Stomach (tissue), 9 donors: ENCODE measurements around the gene ENO3. TPM values are rescaled to one million over a fixed set of nuclear protein-coding genes. Genes with fewer than 3 reads are reported as not detected.

Experiments used
- DNase-seq, 2 donors: peaks; one replicate each; pipeline versions ENCODE4 v3.0.0 to v3.0.0-alpha.2; 2013 to 2019
- H3K27ac ChIP-seq, 5 donors: fragments of 200-600 bp in 4 of 5; sonication (generic) in 4 of 5; one replicate each; pipeline ENCODE4 v1.5.1; 2013 to 2019; ENCODE audit warnings: mild to moderate bottlenecking in 1 of 5, moderate library complexity in 1 of 5
- H3K27me3 ChIP-seq, 3 donors: fragments of 200-600 bp; sonication (generic); one replicate each; pipeline ENCODE4 v1.5.1; 2017 to 2019; ENCODE audit warnings: mixed run types in 1 of 3
- H3K36me3 ChIP-seq, 4 donors: fragments of 200-600 bp; sonication (generic); 1 replicate in 3 of 4; 2 replicates in 1 of 4; pipeline ENCODE4 v1.5.1; 2016 to 2019
- H3K4me1 ChIP-seq, 4 donors: fragments of 200-600 bp; sonication (generic); one replicate each; pipeline ENCODE4 v1.5.1; 2016 to 2019
- H3K4me3 ChIP-seq, 4 donors: fragments of 200-600 bp; sonication (generic) in 3 of 4; one replicate each; pipeline ENCODE4 v1.5.1; 2016 to 2019; ENCODE audit warnings: mild to moderate bottlenecking in 1 of 4
- H3K9me3 ChIP-seq, 4 donors: fragments of 200-600 bp; sonication (generic); one replicate each; pipeline ENCODE4 v1.5.1; 2016 to 2019
- CTCF ChIP-seq, 7 experiments: fragments of 450-650 bp in 4 of 7; fragments of 200-600 bp in 3 of 7; sonication (generic) in 3 of 7; IDR thresholded peaks; one replicate each; pipeline ENCODE4 v1.5.1; 2016 to 2019; ENCODE audit warnings: antibody characterized with exemption in 7 of 7, control low read depth in 2 of 7, mild to moderate bottlenecking in 1 of 7
- EP300 ChIP-seq: sonication (generic); formaldehyde crosslinking; IDR thresholded peaks from one replicate; pipeline ENCODE4 v1.6.1; 2017; ENCODE audit warnings: antibody characterized with exemption
- POLR2A ChIP-seq, 4 donors: fragments of 450-650 bp; IDR thresholded peaks; one replicate each; pipeline ENCODE4 v1.6.1; 2016; ENCODE audit warnings: antibody characterized with exemption in 4 of 4, control low read depth in 2 of 4, mild to moderate bottlenecking in 1 of 4, moderate library complexity in 1 of 4
- POLR2AphosphoS5 ChIP-seq, 3 donors: sonication (generic); formaldehyde crosslinking; IDR thresholded peaks; one replicate each; pipeline ENCODE4 v1.6.1; 2016; ENCODE audit warnings: antibody characterized with exemption in 3 of 3
- WGBS, 5 donors: extraction: QIAGEN DNeasy Blood & Tissue Kit in 3 of 5; methylation state at CpG; one replicate each; pipeline versions ENCODE4 v1.1.5 to v1.1.7; 2013 to 2018; 5-methylcytosine and 5-hydroxymethylcytosine counted together
- intact Hi-C: fragments of 100-400 bp; cut with DNase I; formaldehyde crosslinking; loops from one replicate; pipeline ENCODE4 v1.15.1; 2023; ENCODE audit warnings: low total_unique reads
- polyA plus RNA-seq, 3 donors: library from polyadenylated mRNA; stranded (reverse); fragments of 200-250 nt; gene quantifications; one replicate each; pipeline ENCODE4 v1.2.3, GENCODE V29; 2013
- small RNA-seq, 4 donors: library from RNA; depleted of rRNA; stranded (forward); fragments of <200 nt; gene quantifications; one replicate each; pipeline ENCODE3, GENCODE V24; 2016
- total RNA-seq, 5 donors: library from RNA; depleted of rRNA; stranded (reverse); fragments of >200 nt; gene quantifications; one replicate each; pipeline versions ENCODE4 v1.1.0 to v1.2.3, GENCODE V29; 2014 to 2016
- donor health status: healthy with polysubstance abuse.
- donor health status: Bipolar disorder and iron deficiency.
- donor health status: healthy.

The ENO3 gene
- total and polyA plus RNA-seq, 8 donors, result 1.8 to 12.1 (median 9.3) TPM; not detected in 1

- intact Hi-C loops, result no loop called here
- no peak overlapping the region for H3K4me3 ChIP-seq
- no peak for DNase-seq
- H3K27me3 ChIP-seq, result no peaks in the 10 kb centered on the region
- 91 to 94% (median 93%) methylated on average over 20 of the region's 20 CpGs for WGBS, 5 donors
- H3K9me3 ChIP-seq, result no peaks in the 10 kb centered on the region
- no peak overlapping the region for H3K27ac ChIP-seq
- H3K36me3 ChIP-seq, result peaks cover 64 to 69% (median 68%) of the 10 kb centered on the region in 4 donors
- H3K4me1 ChIP-seq, result peaks cover 20 to 27% (median 24%) of the 10 kb centered on the region in 4 donors
- no peak for TF ChIP-seq CTCF (IDR thresholded peaks at IDR 0.05)
- no peak for TF ChIP-seq POLR2A (IDR thresholded peaks at IDR 0.05)
- no peak for TF ChIP-seq POLR2AphosphoS5 (IDR thresholded peaks at IDR 0.05)
- TF ChIP-seq EP300, result no peak
Observed at GRCh38 chr17:5002121-5002788, 51.3 kb downstream of the ENO3 start.

- intact Hi-C loops, result no loop called here
- Histone ChIP-seq H3K27me3 (no peaks in the 10 kb centered on the region), H3K4me3 (no peak overlapping the region), H3K36me3 (peaks cover 74 to 80% (median 79%) of the 10 kb centered on the region in 4 donors), H3K27ac (no peak overlapping the region), H3K9me3 (no peaks in the 10 kb centered on the region), H3K4me1 (peaks cover 20 to 27% (median 23%) of the 10 kb centered on the region in 4 donors)
- TF ChIP-seq EP300 (no peak), POLR2A (IDR thresholded peaks at IDR 0.05) (no peak), POLR2AphosphoS5 (IDR thresholded peaks at IDR 0.05) (no peak), CTCF (IDR thresholded peaks at IDR 0.05) (no peak)
- WGBS, 5 donors, result 89 to 94% (median 94%) methylated on average over 18 of the region's 18 CpGs
- DNase-seq, result no peak
Observed at GRCh38 chr17:5003214-5003867, 52.4 kb downstream of the ENO3 start.

Small RNA genes lying within 50 kb of the gene (small RNA-seq; reads per million reads assigned to genes)
- gene MIR6864 (0 to 0.27 (median 0) reads per million in 4 donors), gene MIR6865 (0 to 1.6 (median 0) reads per million in 4 donors)

Other genes with a start within 250 kb of the ENO3 start
- 10 to 100 TPM in 4 of 5 donors, 1 to 10 TPM in 1; 8.0 to 75.6 (median 22.4) TPM for gene PELP1, start 247.0 kb upstream of the ENO3 start, total RNA-seq
- gene PELP1, start 247.0 kb upstream of the ENO3 start, polyA plus RNA-seq, result 10 to 100 TPM; 13.1 to 21.7 (median 21.1) TPM
- gene ARRB2, start 240.5 kb upstream of the ENO3 start, total RNA-seq, result 100 to 1,000 TPM in 1 of 5 donors, 10 to 100 TPM in 4; 18.7 to 157 (median 36.6) TPM
- gene ARRB2, start 240.5 kb upstream of the ENO3 start, polyA plus RNA-seq, result 10 to 100 TPM; 22.2 to 42.6 (median 39.3) TPM
- gene MED11, start 219.7 kb upstream of the ENO3 start, total RNA-seq, result 10 to 100 TPM in 3 of 5 donors, 1 to 10 TPM in 2; 3.8 to 81.7 (median 22.0) TPM
- gene MED11, start 219.7 kb upstream of the ENO3 start, polyA plus RNA-seq, result 10 to 100 TPM; 42.2 to 49.9 (median 42.4) TPM
- gene ZMYND15, start 211.3 kb upstream of the ENO3 start, total RNA-seq, result 1 to 10 TPM in 2 of 5 donors, under 1 TPM in 1, not detected in 2; 0.43 to 3.1 (median 1.5) TPM
- 1 to 10 TPM in 2 of 3 donors, not detected in 1; 1.8 to 3.2 TPM for gene ZMYND15, start 211.3 kb upstream of the ENO3 start, polyA plus RNA-seq
- 10 to 100 TPM; 17.4 to 47.4 (median 30.9) TPM for gene CXCL16, start 211.2 kb upstream of the ENO3 start, total RNA-seq
- gene CXCL16, start 211.2 kb upstream of the ENO3 start, polyA plus RNA-seq, result 10 to 100 TPM; 13.7 to 37.6 (median 26.6) TPM
- gene TM4SF5, start 179.2 kb upstream of the ENO3 start, total RNA-seq, result 100 to 1,000 TPM in 1 of 5 donors, 1 to 10 TPM in 2, not detected in 2; 6.7 to 199 (median 9.5) TPM
- gene TM4SF5, start 179.2 kb upstream of the ENO3 start, polyA plus RNA-seq, result 1 to 10 TPM; 2.3 to 9.1 (median 6.1) TPM
- 1 to 10 TPM in 2 of 5 donors, not detected in 3; 1.5 to 2.3 TPM for gene VMO1, start 164.8 kb upstream of the ENO3 start, total RNA-seq
- 1 to 10 TPM; 1.4 to 3.0 (median 2.7) TPM for gene VMO1, start 164.8 kb upstream of the ENO3 start, polyA plus RNA-seq
- gene GLTPD2, start 162.2 kb upstream of the ENO3 start, total RNA-seq, result not detected
- under 1 TPM in 1 of 3 donors, not detected in 2; 0.15 TPM for gene GLTPD2, start 162.2 kb upstream of the ENO3 start, polyA plus RNA-seq
- gene PSMB6, start 155.0 kb upstream of the ENO3 start, total RNA-seq, result 100 to 1,000 TPM in 2 of 5 donors, 10 to 100 TPM in 3; 60.2 to 118 (median 80.5) TPM
- 100 to 1,000 TPM; 187 to 200 (median 187) TPM for gene PSMB6, start 155.0 kb upstream of the ENO3 start, polyA plus RNA-seq
- gene PLD2, start 144.0 kb upstream of the ENO3 start, total RNA-seq, result 100 to 1,000 TPM in 2 of 5 donors, 10 to 100 TPM in 3; 14.5 to 123 (median 34.1) TPM
- 10 to 100 TPM; 10.3 to 28.7 (median 10.8) TPM for gene PLD2, start 144.0 kb upstream of the ENO3 start, polyA plus RNA-seq
- gene MINK1, start 117.8 kb upstream of the ENO3 start, total RNA-seq, result 100 to 1,000 TPM in 1 of 5 donors, 10 to 100 TPM in 4; 40.9 to 230 (median 49.6) TPM
- gene MINK1, start 117.8 kb upstream of the ENO3 start, polyA plus RNA-seq, result 10 to 100 TPM; 24.6 to 57.1 (median 29.8) TPM
- gene C17orf107, start 51.6 kb upstream of the ENO3 start, total RNA-seq, result 1 to 10 TPM in 4 of 5 donors, not detected in 1; 1.4 to 6.6 (median 2.9) TPM
- gene C17orf107, start 51.6 kb upstream of the ENO3 start, polyA plus RNA-seq, result 1 to 10 TPM in 2 of 3 donors, under 1 TPM in 1; 0.75 to 3.2 (median 2.4) TPM
- gene CHRNE, start 48.0 kb upstream of the ENO3 start, total RNA-seq, result 1 to 10 TPM in 1 of 5 donors, under 1 TPM in 1, not detected in 3; 0.45 to 2.0 TPM
- 1 to 10 TPM in 1 of 3 donors, under 1 TPM in 2; 0.43 to 1.2 (median 0.93) TPM for gene CHRNE, start 48.0 kb upstream of the ENO3 start, polyA plus RNA-seq
- not detected for gene GP1BA, start 18.8 kb upstream of the ENO3 start, total RNA-seq
- gene GP1BA, start 18.8 kb upstream of the ENO3 start, polyA plus RNA-seq, result under 1 TPM in 1 of 3 donors, not detected in 2; 0.05 TPM
- gene SLC25A11, start 11.1 kb upstream of the ENO3 start, total RNA-seq, result 10 to 100 TPM; 25.2 to 73.5 (median 43.2) TPM
- gene SLC25A11, start 11.1 kb upstream of the ENO3 start, polyA plus RNA-seq, result 10 to 100 TPM; 29.1 to 45.6 (median 40.9) TPM
- gene RNF167, start 10.9 kb upstream of the ENO3 start, total RNA-seq, result 10 to 100 TPM in 4 of 5 donors, 1 to 10 TPM in 1; 8.8 to 57.1 (median 33.9) TPM
- gene RNF167, start 10.9 kb upstream of the ENO3 start, polyA plus RNA-seq, result 100 to 1,000 TPM in 2 of 3 donors, 10 to 100 TPM in 1; 73.3 to 134 (median 112) TPM
- 100 to 1,000 TPM; 218 to 690 (median 514) TPM for gene PFN1, start 2.6 kb upstream of the ENO3 start, total RNA-seq
- 100 to 1,000 TPM; 587 to 789 (median 610) TPM for gene PFN1, start 2.6 kb upstream of the ENO3 start, polyA plus RNA-seq
- gene SPAG7, start 16.7 kb downstream of the ENO3 start, total RNA-seq, result 100 to 1,000 TPM in 1 of 5 donors, 10 to 100 TPM in 4; 17.5 to 133 (median 51.8) TPM
- 10 to 100 TPM; 76.4 to 85.8 (median 78.5) TPM for gene SPAG7, start 16.7 kb downstream of the ENO3 start, polyA plus RNA-seq
- gene CAMTA2, start 36.6 kb downstream of the ENO3 start, total RNA-seq, result 100 to 1,000 TPM in 2 of 5 donors, 10 to 100 TPM in 2, 1 to 10 TPM in 1; 8.1 to 202 (median 82.1) TPM
- gene CAMTA2, start 36.6 kb downstream of the ENO3 start, polyA plus RNA-seq, result 10 to 100 TPM; 28.0 to 52.7 (median 41.4) TPM
- gene INCA1, start 46.4 kb downstream of the ENO3 start, total RNA-seq, result 1 to 10 TPM in 2 of 5 donors, not detected in 3; 1.3 to 6.1 TPM
- gene INCA1, start 46.4 kb downstream of the ENO3 start, polyA plus RNA-seq, result 1 to 10 TPM; 1.4 to 2.7 (median 1.6) TPM
- 100 to 1,000 TPM in 2 of 5 donors, 10 to 100 TPM in 3; 47.5 to 334 (median 94.8) TPM for gene KIF1C, start 46.8 kb downstream of the ENO3 start, total RNA-seq
- gene KIF1C, start 46.8 kb downstream of the ENO3 start, polyA plus RNA-seq, result 100 to 1,000 TPM in 1 of 3 donors, 10 to 100 TPM in 2; 33.4 to 130 (median 70.3) TPM
- gene SLC52A1, start 84.3 kb downstream of the ENO3 start, total RNA-seq, result not detected
- 1 to 10 TPM in 1 of 3 donors, not detected in 2; 1.0 TPM for gene SLC52A1, start 84.3 kb downstream of the ENO3 start, polyA plus RNA-seq
- gene ZFP3, start 127.3 kb downstream of the ENO3 start, total RNA-seq, result 10 to 100 TPM in 1 of 5 donors, 1 to 10 TPM in 4; 2.9 to 15.2 (median 6.6) TPM
- 1 to 10 TPM; 1.7 to 2.6 (median 1.7) TPM for gene ZFP3, start 127.3 kb downstream of the ENO3 start, polyA plus RNA-seq
- gene ZNF232, start 160.8 kb downstream of the ENO3 start, total RNA-seq, result 1 to 10 TPM in 4 of 5 donors, under 1 TPM in 1; 0.58 to 8.0 (median 7.5) TPM
- 10 to 100 TPM in 1 of 3 donors, 1 to 10 TPM in 2; 6.9 to 11.8 (median 7.0) TPM for gene ZNF232, start 160.8 kb downstream of the ENO3 start, polyA plus RNA-seq
- under 1 TPM in 2 of 5 donors, not detected in 3; 0.18 to 0.45 TPM for gene USP6, start 164.9 kb downstream of the ENO3 start, total RNA-seq
- gene USP6, start 164.9 kb downstream of the ENO3 start, polyA plus RNA-seq, result under 1 TPM in 1 of 3 donors, not detected in 2; 0.05 TPM
- gene ZNF594, start 240.7 kb downstream of the ENO3 start, total RNA-seq, result 10 to 100 TPM in 2 of 5 donors, 1 to 10 TPM in 3; 5.8 to 73.5 (median 10.0) TPM
- gene ZNF594, start 240.7 kb downstream of the ENO3 start, polyA plus RNA-seq, result 1 to 10 TPM in 1 of 3 donors, under 1 TPM in 1, not detected in 1; 0.56 to 1.1 TPM